GM18951 (cell line): ENCODE measurements around the gene CD8B.

ENCODE experiments used
- POLR2A ChIP-seq: IDR thresholded peaks from 4 replicates; pipeline ENCODE4 v1.6.1; 2011; ENCODE audit warnings: mild to moderate bottlenecking; ENCODE audit not compliant: insufficient read length, insufficient read depth; ENCODE audit errors: extremely low read depth
- in situ Hi-C: fragments of 300-500 bp; cut with MboI; formaldehyde crosslinking; loops from one replicate; pipeline ENCODE4 v1.12.0; 2022; ENCODE audit warnings: low sequenced_read_pairs, mixed read lengths, inconsistent platforms; ENCODE audit not compliant: unreplicated experiment

The CD8B gene

GRCh38 chr2:86790676-86791572, 70.8 kb downstream of the CD8B start, which contains the start of gene CD8A:
Gene CD8A (minus strand): TSS chr2:86790913. CDS start chr2:86790825, 88 bp downstream.
- in situ Hi-C loops = no loop called here
- TF ChIP-seq POLR2A = no peak

DNA sequence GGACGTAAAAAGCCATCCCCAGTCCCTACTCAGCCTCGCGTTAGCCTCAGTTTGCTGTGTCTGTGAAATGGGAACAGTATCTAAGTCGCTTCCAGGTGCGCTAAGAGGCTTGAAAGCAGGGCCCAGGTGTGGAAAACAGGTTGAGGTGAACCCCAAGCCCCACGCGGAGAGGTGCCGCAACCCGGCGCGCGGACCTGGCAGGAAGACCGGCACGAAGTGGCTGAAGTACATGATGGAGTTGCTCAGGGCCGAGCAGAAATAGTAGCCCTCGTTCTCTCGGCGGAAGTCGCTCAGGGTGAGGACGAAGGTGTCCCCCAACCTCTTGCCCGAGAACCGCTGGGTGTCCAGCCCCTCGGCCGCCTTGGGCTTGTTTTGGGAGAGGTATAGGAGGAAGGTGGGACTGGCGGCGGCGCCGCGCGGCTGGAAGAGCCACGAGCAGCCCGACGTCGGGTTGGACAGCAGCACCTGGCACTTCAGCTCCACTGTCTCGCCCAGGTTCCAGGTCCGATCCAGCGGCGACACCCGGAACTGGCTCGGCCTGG, 71.5 kb downstream of the CD8B start:
- no peak for TF ChIP-seq POLR2A
- in situ Hi-C loops = no loop called here

DNA sequence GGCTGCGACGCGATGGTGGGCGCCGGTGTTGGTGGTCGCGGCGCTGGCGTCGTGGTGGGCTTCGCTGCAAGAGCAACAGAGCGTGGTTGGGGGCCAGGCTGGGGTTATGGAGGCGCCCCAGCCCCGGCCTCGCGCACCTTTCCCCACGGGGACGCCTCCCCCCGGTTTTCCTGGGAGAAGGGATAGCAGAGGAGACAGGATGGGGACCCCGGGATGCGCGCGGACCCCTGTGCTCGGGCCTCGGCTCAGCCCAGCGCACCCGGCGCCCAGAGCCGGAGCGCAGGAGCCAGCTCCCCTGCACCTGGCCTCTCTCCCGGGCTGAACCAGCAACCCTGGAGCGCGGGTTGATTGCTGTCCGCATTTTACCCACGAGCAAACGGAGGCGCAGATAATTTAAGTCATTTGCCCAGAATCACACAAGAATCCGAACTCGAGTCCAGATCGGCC, 72.0 kb downstream of the CD8B start:
- in situ Hi-C loops = no loop called here
- TF ChIP-seq POLR2A = no peak

DNA sequence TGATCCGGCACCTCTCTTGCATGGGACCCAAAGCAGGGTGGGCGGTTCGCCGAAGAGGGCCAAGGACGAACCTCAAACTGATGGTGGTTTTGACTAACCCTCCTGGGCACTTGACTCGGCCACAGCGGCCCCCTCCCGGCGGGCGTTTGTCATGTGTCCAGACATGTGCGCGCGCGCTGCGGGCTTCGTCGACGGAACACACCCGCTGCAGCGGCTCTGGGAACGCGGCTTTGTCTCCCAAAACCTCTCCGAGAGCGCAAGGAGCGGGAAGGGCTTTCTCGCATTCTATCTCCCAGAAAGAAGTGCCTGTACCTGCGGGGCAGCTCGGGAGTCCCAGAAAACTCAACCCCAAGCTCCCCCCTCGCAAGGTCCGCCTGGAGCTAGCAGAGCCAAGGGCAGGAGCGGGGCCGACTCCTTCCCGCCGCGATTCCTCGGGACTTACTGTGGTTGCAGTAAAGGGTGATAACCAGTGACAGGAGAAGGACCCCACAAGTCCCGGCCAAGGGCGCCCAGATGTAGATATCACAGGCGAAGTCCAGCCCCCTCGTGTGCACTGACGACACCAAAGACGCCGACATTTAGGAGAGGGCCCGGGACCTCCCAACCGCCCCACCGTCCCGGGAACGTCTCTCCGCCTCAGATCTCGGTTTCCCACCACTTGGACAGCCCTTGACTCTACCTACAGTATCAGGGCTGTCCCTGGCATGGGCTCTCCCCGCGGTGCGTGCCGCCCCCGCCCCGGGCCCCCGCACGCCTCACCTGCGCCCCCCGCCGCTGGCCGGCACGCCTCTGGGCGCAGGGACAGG, 72.6 kb downstream of the CD8B start:
- TF ChIP-seq POLR2A = no peak

DNA sequence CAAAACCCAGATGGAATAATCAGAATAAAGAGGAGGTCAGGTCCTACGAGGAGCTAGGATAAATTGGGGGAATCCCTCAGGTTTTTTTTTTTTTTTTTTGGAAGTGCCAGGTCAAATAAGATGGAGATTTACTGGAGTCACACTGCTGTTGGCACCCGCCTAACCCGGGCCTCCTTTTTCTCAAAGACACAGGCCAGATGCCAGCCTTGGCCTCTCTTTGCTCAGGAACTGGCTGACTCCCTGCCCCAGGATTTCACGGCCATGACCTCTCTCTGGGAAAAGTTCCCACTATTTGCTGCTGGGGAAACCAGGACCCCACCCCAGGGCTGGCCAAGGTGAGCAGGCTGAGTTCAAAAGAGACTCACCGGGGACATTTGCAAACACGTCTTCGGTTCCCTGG, 73.5 kb downstream of the CD8B start:
- TF ChIP-seq POLR2A = no peak
- in situ Hi-C loops = no loop called here

More for the DNA sequence above, 72.6 kb downstream of the CD8B start:
- in situ Hi-C loops = no loop called here

DNA sequence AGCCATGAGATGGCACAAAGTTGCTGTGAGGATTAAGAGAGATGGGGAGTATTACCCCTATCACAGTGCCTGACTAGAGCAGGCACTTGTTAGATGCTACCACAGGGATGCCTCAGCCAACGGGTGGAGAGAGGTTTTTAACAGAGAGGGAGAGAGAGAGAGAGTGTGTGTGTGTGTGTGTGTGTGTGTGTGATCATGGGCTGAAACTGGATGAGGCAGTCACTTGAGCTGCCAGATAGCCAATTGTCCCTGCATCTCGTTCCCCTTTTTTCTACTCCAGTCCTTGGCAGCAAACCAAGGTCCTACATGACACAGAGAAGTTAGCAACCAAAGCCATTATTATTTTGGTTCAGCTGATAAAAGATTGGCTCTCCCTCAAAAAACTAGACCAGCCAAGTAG, 74.0 kb downstream of the CD8B start:
- in situ Hi-C loops = no loop called here
- TF ChIP-seq POLR2A = no peak

DNA sequence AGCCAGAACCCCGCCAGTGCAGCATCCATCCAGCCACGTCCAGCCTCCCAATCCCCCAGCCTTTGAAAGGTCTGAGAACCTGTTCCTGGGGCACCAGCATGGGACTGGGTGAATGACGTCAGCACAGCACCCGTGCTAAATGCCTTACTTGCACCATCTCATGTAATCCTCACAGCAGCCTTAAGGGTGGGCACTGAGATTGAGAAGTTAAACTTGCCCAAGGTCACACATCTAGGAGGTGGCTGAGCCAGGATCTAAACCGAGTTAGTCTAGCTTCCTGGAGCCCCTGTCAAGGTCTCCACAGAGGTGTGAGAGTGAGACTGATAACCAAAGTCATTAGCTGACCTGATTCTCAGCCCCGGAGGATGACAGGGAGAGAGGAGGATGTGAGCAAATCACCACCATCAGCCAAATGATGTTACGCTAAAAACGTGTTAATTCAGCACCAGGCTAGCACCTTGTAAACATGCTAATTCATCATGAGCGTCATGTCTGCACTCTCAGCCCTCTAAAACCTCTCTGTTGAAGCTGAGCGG, 75.6 kb downstream of the CD8B start:
- in situ Hi-C loops = no loop called here
- no peak for TF ChIP-seq POLR2A

DNA sequence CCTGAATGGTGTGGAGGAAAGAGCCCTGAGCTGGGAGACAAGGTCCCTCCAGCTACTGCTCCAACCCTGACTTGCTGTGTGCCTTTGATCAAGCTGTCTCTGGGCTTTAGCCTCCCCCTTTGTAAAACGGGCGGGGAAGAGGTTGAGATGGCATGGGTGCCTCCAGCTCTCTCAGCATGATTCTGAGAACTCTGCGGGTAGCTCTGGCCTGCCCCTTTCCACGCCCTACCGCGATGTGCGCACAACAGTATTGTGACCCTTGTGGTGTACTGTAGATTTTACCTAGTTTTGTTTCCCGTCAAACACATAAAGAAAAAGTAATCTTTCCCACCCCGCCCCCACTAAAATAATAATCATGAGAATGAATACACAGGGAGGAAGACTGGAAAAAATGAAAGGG, 76.2 kb downstream of the CD8B start:
- no peak for TF ChIP-seq POLR2A
- in situ Hi-C loops = no loop called here

DNA sequence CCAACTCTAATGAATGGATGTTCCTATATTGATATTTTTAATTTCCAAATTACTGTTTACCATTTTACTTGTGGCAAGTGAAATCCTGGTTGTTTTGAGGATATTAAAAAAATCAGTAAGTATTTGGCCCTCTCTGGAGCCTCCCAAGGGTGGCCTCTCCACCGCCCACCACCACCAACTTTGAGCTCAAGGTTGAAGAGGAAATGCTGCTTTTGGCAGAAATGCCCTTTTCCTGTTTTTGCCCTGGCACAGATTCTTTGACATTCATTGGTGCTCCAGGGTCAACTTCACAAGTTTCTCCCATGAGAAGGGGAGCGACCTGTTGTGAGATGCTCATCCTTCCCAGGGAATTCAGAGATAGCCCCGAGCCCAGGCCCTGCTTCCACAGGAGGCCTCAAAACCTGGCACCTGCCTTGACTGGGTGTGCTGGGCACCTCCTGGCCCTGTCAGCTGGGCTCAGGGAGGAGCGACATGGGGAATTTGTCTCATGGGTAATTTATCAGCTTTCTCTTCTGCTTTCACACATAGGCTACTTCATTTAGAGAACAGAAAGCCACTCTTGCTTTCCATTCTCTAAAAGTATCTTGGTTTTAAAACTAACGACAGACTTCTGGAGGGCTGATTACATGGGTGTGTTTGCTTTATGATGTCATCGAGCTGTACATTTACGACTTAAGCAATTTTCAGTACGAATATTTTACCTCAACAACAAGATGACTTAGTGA, 77.9 kb downstream of the CD8B start:
- TF ChIP-seq POLR2A = no peak

DNA sequence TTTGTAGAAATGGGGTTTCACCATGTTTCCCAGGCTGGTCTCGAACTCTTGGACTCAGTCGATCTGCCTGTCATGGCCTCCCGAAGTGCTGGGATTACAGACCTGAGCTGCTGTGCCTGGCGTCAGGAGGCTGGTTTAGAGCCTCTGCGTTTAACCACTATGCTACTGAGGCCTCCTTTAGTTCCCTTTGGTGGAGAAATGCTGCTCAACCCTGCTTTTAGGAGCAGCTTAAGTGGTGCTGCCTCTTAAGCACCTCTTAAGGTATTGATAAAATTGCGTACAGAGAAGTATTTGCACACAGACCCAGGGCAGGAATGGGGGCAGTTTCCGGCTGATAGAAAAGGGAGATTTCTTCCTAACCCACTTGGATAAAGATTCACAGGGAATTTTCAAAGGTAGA, 78.9 kb downstream of the CD8B start:
- in situ Hi-C loops = no loop called here
- TF ChIP-seq POLR2A = no peak

More for the DNA sequence above, 77.9 kb downstream of the CD8B start:
- in situ Hi-C loops = no loop called here

DNA sequence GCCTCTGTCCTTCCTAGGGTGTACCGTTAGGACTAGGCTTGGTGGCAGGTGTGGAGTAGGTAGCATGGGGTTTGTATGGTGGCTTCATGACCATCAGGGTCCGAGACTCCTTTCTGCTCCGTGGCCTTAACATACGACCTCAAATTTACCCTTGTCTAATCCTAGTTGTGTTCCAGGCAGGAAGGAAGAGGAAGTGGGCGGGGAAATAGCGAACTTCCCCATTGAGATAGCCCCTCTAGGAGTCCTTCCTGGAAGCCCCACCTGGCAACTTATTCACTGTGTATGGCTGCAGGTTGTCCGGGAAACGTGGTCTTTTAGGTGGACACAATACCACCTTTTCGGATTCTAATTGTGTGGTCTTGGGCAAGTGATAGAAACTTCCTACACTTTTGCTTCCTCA, 80.3 kb downstream of the CD8B start:
- TF ChIP-seq POLR2A = no peak
- in situ Hi-C loops = no loop called here

GRCh38 chr2:86779971-86780370, 81.7 kb downstream of the CD8B start:
- in situ Hi-C loops = no loop called here
- TF ChIP-seq POLR2A = no peak
